K562 (cell line): Measurements from ENCODE around the gene HMCES. TPM values are rescaled to one million over a fixed set of nuclear protein-coding genes. Genes with fewer than 3 reads are reported as not detected.

Experiments
- ATAC-seq: fragments of 200-7000 bp; cut with Tn5 transposase; 3 replicates; pipeline ENCODE4 v1.9.1; 2020; ENCODE audit warnings: moderate library complexity
- BruUV-seq: library from RNA; stranded (reverse); fragments of 400-500 nt; replicated peaks from 2 replicates; lab custom pipeline; 2021; lab: Mats Ljungman, UMichigan
- CTCF ChIA-PET: fragments of 300-600 bp; formaldehyde crosslinking; extraction: SDS; loops from one replicate; lab custom pipeline; 2021; ENCODE audit warnings: low intra/inter-chr PET ratio; lab: Yijun Ruan, JAX
- POLR2A ChIA-PET: fragments of 300-600, 350-650 bp; sonication (Branson Sonifier 250); formaldehyde crosslinking; extraction: SDS; loops from one replicate; lab custom pipeline; 2021; ENCODE audit warnings: antibody characterized with exemption, inconsistent platforms; lab: Yijun Ruan, JAX
- DNase-seq, 4 experiments: peaks; one replicate each; pipeline versions ENCODE4 v3.0.0 to v3.0.0-alpha.2; 2011 to 2018; ENCODE audit warnings: low spot score in 3 of 4, mixed read lengths in 3 of 4; ENCODE audit errors: extremely low read depth in 1 of 4
- FAIRE-seq: peaks from 2 replicates; lab custom pipeline; 2011; peaks lifted over from hg19 to GRCh38; lab: Jason Lieb, UNC
- H2AFZ ChIP-seq: 2 replicates; pipeline ENCODE4 v1.6.0; 2011; ENCODE audit warnings: low read depth, low read length, control low read depth, inconsistent platforms
- H3K27ac ChIP-seq: fragments of 200-600 bp; 3 replicates; pipeline ENCODE4 v1.8.0; 2011; ENCODE audit warnings: low read depth, mild to moderate bottlenecking, control low read depth, inconsistent platforms, low read length, moderate library complexity, mixed read lengths; ENCODE audit errors: extremely low read depth
- H3K27me3 ChIP-seq, 2 experiments: fragments of 300-600 bp in 1 of 2; 2 replicates in 1 of 2; 3 replicates in 1 of 2; pipeline versions ENCODE4 v1.6.0 to v1.8.0; 2011; ENCODE audit warnings: inconsistent platforms in 2 of 2, low read length in 2 of 2, mild to moderate bottlenecking in 1 of 2, mixed read lengths in 1 of 2, moderate library complexity in 1 of 2; ENCODE audit not compliant: control insufficient read depth in 2 of 2, insufficient read depth in 2 of 2
- H3K36me3 ChIP-seq: fragments of 300-600 bp; 3 replicates; pipeline ENCODE4 v1.8.0; 2011; ENCODE audit warnings: mild to moderate bottlenecking, low read length, inconsistent platforms; ENCODE audit not compliant: control insufficient read depth, insufficient read depth
- H3K4me1 ChIP-seq, 2 experiments: fragments of 200-600 bp in 1 of 2; replicated peaks in 1 of 2; 2 replicates in 1 of 2; 3 replicates in 1 of 2; pipeline versions ENCODE4 v1.5.1 to v1.8.0; 2011; ENCODE audit warnings: inconsistent platforms in 2 of 2, low read length in 2 of 2, mild to moderate bottlenecking in 1 of 2, mixed read lengths in 1 of 2, moderate library complexity in 1 of 2; ENCODE audit not compliant: control insufficient read depth in 2 of 2, insufficient read depth in 2 of 2
- H3K4me2 ChIP-seq: 2 replicates; pipeline ENCODE4 v1.6.1; 2011; ENCODE audit warnings: low read length, control low read depth, inconsistent platforms, mixed read lengths; ENCODE audit not compliant: insufficient read depth
- H3K4me3 ChIP-seq: fragments of 200-600 bp; sonication (generic), shearing (Covaris generic); 2 replicates; pipeline ENCODE4 v1.5.1; 2016; ENCODE audit warnings: control low read depth, inconsistent platforms
- H3K79me2 ChIP-seq: fragments of 200-600 bp; 3 replicates; pipeline ENCODE4 v1.8.0; 2011; ENCODE audit warnings: low read length, inconsistent platforms; ENCODE audit not compliant: control insufficient read depth, insufficient read depth
- H3K9ac ChIP-seq, 2 experiments: 2 replicates each; pipeline versions ENCODE4 v1.6.0 to v1.6.1; 2011; ENCODE audit warnings: low read depth in 2 of 2, low read length in 2 of 2, control low read depth in 1 of 2, inconsistent platforms in 1 of 2, mild to moderate bottlenecking in 1 of 2, mixed read lengths in 1 of 2; ENCODE audit not compliant: insufficient read depth in 1 of 2
- H3K9me1 ChIP-seq: one replicate; pipeline ENCODE4 v1.6.0; 2011; ENCODE audit warnings: inconsistent platforms, mild to moderate bottlenecking, low read length, moderate library complexity; ENCODE audit not compliant: control insufficient read depth, insufficient read depth
- H3K9me3 ChIP-seq: replicated peaks from 2 replicates; pipeline ENCODE4 v1.5.1; 2011; ENCODE audit warnings: low read depth, low read length, inconsistent platforms; ENCODE audit not compliant: control insufficient read depth, insufficient read depth
- H4K20me1 ChIP-seq: replicated peaks from 2 replicates; pipeline ENCODE4 v1.6.1; 2011; ENCODE audit warnings: low read length, inconsistent platforms, mixed read lengths; ENCODE audit not compliant: control insufficient read depth, insufficient read depth
- CBFA2T3 ChIP-seq: fragments of 450-650 bp; IDR thresholded peaks from 2 replicates; pipeline ENCODE4 v1.6.1; 2017
- DPF2 ChIP-seq: fragments of 450-650 bp; IDR thresholded peaks from 2 replicates; pipeline ENCODE4 v1.6.1; 2016
- GATA2 ChIP-seq: sonication (generic); formaldehyde crosslinking; IDR thresholded peaks from 2 replicates; pipeline ENCODE4 v1.4.0; 2020; ENCODE audit warnings: mild to moderate bottlenecking, missing genetic modification reagents
- GTF2A2 ChIP-seq: IDR thresholded peaks from 2 replicates; pipeline ENCODE4 v1.6.1; 2016; ENCODE audit warnings: mild to moderate bottlenecking, missing genetic modification characterization, missing compliant biosample characterization
- RBM14 ChIP-seq: fragments of 200-400 bp; formaldehyde crosslinking; IDR thresholded peaks from 2 replicates; pipeline ENCODE4 v1.6.1; 2018; ENCODE audit warnings: low read depth, mild to moderate bottlenecking, low read length, moderate library complexity, borderline replicate concordance; ENCODE audit not compliant: insufficient read depth
- SMARCA5 ChIP-seq: fragments of 450-650 bp; IDR thresholded peaks from 2 replicates; pipeline ENCODE4 v1.6.1; 2016
- TEAD1 ChIP-seq, 2 experiments: fragments of 450-650 bp in 1 of 2; sonication (generic) in 1 of 2; formaldehyde crosslinking; IDR thresholded peaks; 2 replicates each; pipeline versions ENCODE4 v1.4.0 to v1.8.0; 2020 to 2022; ENCODE audit warnings: mild to moderate bottlenecking in 2 of 2, missing genetic modification reagents in 1 of 2
- ZKSCAN1 ChIP-seq: fragments of 150-350 bp; IDR thresholded peaks from 2 replicates; pipeline ENCODE4 v1.6.1; 2016; ENCODE audit warnings: low read depth, low read length
- ZNF143 ChIP-seq: sonication (generic); formaldehyde crosslinking; IDR thresholded peaks from 2 replicates; pipeline ENCODE4 v1.9.0; 2022; ENCODE audit warnings: mild to moderate bottlenecking, missing genetic modification reagents
- WGBS: fragments of 100-300 bp; shearing (Covaris generic); methylation state at CpG from one replicate; pipeline ENCODE4 v1.1.6; 2016; ENCODE audit warnings: low coverage, mixed read lengths; ENCODE audit not compliant: insufficient coverage; ENCODE audit errors: missing lambda C conversion rate; 5-methylcytosine and 5-hydroxymethylcytosine counted together
- in situ Hi-C: fragments of 300-500 bp; cut with MboI; formaldehyde crosslinking; loops from 4 replicates; pipeline ENCODE4 v1.15.0; 2018; ENCODE audit warnings: inconsistent platforms, mixed read lengths
- intact Hi-C: fragments of 100-400 bp; cut with micrococcal nuclease; formaldehyde crosslinking; loops from 2 replicates; pipeline ENCODE4 v1.14.2; 2022
- polyA plus RNA-seq, 8 experiments: library from polyadenylated mRNA; depleted of rRNA in 4 of 8; stranded (reverse) in 5 of 8; unstranded in 3 of 8; fragments of >200 nt; fragmentation: Nextera tagmentation in 2 of 8; fragmentation: Illumina TruSeq in 1 of 8; extraction: Ambion mirVana in 2 of 8; extraction: Trizol in 1 of 8; gene quantifications; 2 replicates each; pipeline versions ENCODE4 v1.2.1 to v1.2.3, GENCODE V29; 2011 to 2014; ENCODE audit warnings: inconsistent platforms in 1 of 8, missing spikeins in 1 of 8
- total RNA-seq, 7 experiments: library from RNA; depleted of rRNA in 6 of 7; stranded (reverse); fragments of >200 nt in 6 of 7; fragmentation: Illumina TruSeq in 2 of 7; extraction: Trizol in 2 of 7; gene quantifications; 2 replicates each; pipeline versions ENCODE4 v1.2.1 to v1.2.3, GENCODE V29; 2011 to 2021; ENCODE audit warnings: low replicate concordance in 1 of 7
- TF ChIP-seq, protein P1 (sequence below): fragments of 450-650 bp; formaldehyde crosslinking; IDR thresholded peaks from 2 replicates; pipeline ENCODE4 v1.4.0; 2020; ENCODE audit warnings: mild to moderate bottlenecking, moderate library complexity
- TF ChIP-seq, protein P2 (sequence below): sonication (generic); formaldehyde crosslinking; IDR thresholded peaks from 2 replicates; pipeline ENCODE4 v1.5.0; 2020; ENCODE audit warnings: missing genetic modification reagents
- TF ChIP-seq, protein P3 (sequence below): sonication (generic); formaldehyde crosslinking; IDR thresholded peaks from 2 replicates; pipeline ENCODE4 v1.8.0; 2022; ENCODE audit warnings: mild to moderate bottlenecking, missing genetic modification reagents
- TF ChIP-seq, protein P4 (sequence below): sonication (generic); formaldehyde crosslinking; IDR thresholded peaks from 2 replicates; pipeline ENCODE4 v1.8.0; 2022; ENCODE audit warnings: missing genetic modification reagents, mild to moderate bottlenecking, borderline replicate concordance

Gene HMCES
- total and polyA plus RNA-seq, 9 of the 15 experiments (the other 6 are each of a cell fraction or from before 2014, with no cell fraction given): 18.8 to 45.3 (median 24.8) TPM

DNA sequence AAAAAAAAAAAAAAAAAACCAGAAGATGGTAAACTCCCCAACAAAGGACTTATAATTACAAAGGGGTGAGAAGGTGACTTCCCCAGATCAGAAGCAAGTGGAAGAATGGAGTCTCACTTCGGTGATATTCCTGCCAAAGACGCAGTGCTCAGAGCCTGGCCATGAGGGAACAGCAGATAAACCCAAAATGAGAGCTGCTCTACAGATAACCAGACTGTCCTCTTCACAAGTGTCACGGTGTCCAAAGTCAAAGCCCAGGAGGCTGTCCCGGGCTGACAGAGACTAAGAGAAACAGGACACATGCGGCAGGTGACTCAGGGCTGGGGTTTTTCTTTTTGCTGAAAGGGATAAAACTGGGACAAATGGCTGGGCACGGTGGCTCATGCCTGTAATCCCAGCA is 48.8 kb downstream of the HMCES start:
- Histone ChIP-seq H3K27ac (no peak overlapping the region), H3K4me1 (peaks cover 7 to 14% of the 10 kb centered on the region in 2 experiments; a peak in 4 of 5 replicates), H3K4me3 (no peak overlapping the region), H3K9me1 (no peaks in the 10 kb centered on the region), H3K9ac (no peak overlapping the region), H3K4me2 (no peak overlapping the region), H3K36me3 (no peaks in the 10 kb centered on the region), H2AFZ (no peak overlapping the region), H3K27me3 (no peaks in the 10 kb centered on the region), H4K20me1 (no peaks in the 10 kb centered on the region), H3K9me3 (no peaks in the 10 kb centered on the region), H3K79me2 (no peaks in the 10 kb centered on the region)
- in situ Hi-C loops (no loop called here), intact Hi-C loops (loop anchor here (5.0 to 10.0 kb wide), 2 partner anchors 87 to 110 kb away; partner anchors contain the start of gene MBD4)
- ATAC-seq (peak; percentile 62), DNase-seq (peak in 2 of 4 experiments; percentile 52 to 66), FAIRE-seq (peak; percentile 6)
- ChIA-PET POLR2A (interaction anchor here (1.6 to 3.4 kb wide), 2 partner anchors 9 to 12 kb away, joined by 4 to 20 read pairs; a partner anchor contains a TSS), CTCF (no interaction called here)
- 3% methylated on average over 3 of the region's 6 CpGs for WGBS
- no TSS peak for BruUV-seq
- TF ChIP-seq, protein P1, sequence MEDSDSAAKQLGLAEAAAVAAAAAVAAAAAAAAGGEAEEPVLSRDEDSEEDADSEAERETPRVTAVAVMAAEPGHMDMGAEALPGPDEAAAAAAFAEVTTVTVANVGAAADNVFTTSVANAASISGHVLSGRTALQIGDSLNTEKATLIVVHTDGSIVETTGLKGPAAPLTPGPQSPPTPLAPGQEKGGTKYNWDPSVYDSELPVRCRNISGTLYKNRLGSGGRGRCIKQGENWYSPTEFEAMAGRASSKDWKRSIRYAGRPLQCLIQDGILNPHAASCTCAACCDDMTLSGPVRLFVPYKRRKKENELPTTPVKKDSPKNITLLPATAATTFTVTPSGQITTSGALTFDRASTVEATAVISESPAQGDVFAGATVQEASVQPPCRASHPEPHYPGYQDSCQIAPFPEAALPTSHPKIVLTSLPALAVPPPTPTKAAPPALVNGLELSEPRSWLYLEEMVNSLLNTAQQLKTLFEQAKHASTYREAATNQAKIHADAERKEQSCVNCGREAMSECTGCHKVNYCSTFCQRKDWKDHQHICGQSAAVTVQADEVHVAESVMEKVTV (CRISPR knock-in tag): no peak
- TF ChIP-seq ZNF143 (CRISPR knock-in tag): no peak
- TF ChIP-seq TEAD1 (CRISPR knock-in tag; IDR thresholded peaks at IDR 0.05): no peak
- TF ChIP-seq, protein P2, sequence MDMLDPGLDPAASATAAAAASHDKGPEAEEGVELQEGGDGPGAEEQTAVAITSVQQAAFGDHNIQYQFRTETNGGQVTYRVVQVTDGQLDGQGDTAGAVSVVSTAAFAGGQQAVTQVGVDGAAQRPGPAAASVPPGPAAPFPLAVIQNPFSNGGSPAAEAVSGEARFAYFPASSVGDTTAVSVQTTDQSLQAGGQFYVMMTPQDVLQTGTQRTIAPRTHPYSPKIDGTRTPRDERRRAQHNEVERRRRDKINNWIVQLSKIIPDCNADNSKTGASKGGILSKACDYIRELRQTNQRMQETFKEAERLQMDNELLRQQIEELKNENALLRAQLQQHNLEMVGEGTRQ (CRISPR knock-in tag): no peak
- TF ChIP-seq DPF2: peak; percentile 60; the same call in 1 of the 2 replicates
- no peak for TF ChIP-seq RBM14
- TF ChIP-seq ZKSCAN1: no peak
- no peak for TF ChIP-seq SMARCA5
- TF ChIP-seq GATA2 (CRISPR knock-in tag): peak; percentile 58; the same call in 1 of the 2 replicates
- no peak for TF ChIP-seq GTF2A2 (tag)
- TF ChIP-seq, protein P3, sequence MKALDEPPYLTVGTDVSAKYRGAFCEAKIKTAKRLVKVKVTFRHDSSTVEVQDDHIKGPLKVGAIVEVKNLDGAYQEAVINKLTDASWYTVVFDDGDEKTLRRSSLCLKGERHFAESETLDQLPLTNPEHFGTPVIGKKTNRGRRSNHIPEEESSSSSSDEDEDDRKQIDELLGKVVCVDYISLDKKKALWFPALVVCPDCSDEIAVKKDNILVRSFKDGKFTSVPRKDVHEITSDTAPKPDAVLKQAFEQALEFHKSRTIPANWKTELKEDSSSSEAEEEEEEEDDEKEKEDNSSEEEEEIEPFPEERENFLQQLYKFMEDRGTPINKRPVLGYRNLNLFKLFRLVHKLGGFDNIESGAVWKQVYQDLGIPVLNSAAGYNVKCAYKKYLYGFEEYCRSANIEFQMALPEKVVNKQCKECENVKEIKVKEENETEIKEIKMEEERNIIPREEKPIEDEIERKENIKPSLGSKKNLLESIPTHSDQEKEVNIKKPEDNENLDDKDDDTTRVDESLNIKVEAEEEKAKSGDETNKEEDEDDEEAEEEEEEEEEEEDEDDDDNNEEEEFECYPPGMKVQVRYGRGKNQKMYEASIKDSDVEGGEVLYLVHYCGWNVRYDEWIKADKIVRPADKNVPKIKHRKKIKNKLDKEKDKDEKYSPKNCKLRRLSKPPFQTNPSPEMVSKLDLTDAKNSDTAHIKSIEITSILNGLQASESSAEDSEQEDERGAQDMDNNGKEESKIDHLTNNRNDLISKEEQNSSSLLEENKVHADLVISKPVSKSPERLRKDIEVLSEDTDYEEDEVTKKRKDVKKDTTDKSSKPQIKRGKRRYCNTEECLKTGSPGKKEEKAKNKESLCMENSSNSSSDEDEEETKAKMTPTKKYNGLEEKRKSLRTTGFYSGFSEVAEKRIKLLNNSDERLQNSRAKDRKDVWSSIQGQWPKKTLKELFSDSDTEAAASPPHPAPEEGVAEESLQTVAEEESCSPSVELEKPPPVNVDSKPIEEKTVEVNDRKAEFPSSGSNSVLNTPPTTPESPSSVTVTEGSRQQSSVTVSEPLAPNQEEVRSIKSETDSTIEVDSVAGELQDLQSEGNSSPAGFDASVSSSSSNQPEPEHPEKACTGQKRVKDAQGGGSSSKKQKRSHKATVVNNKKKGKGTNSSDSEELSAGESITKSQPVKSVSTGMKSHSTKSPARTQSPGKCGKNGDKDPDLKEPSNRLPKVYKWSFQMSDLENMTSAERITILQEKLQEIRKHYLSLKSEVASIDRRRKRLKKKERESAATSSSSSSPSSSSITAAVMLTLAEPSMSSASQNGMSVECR (CRISPR knock-in tag): no peak
- peak; percentile 87 for TF ChIP-seq CBFA2T3
- TF ChIP-seq, protein P4, sequence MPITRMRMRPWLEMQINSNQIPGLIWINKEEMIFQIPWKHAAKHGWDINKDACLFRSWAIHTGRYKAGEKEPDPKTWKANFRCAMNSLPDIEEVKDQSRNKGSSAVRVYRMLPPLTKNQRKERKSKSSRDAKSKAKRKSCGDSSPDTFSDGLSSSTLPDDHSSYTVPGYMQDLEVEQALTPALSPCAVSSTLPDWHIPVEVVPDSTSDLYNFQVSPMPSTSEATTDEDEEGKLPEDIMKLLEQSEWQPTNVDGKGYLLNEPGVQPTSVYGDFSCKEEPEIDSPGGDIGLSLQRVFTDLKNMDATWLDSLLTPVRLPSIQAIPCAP: no peak
